Coronary artery (tissue), 2 donors: Measurements from ENCODE around the gene TLK1.

Source experiments
- DNase-seq: peaks from one replicate; pipeline ENCODE4 v3.0.0-alpha.2; 2017; ENCODE audit warnings: low spot score
- H3K27ac ChIP-seq, 2 donors: fragments of 200-600 bp; sonication (generic); one replicate each; pipeline ENCODE4 v1.5.1; 2016 to 2019
- H3K4me3 ChIP-seq: fragments of 200-600 bp; sonication (generic); 2 replicates; pipeline ENCODE4 v1.5.1; 2016; ENCODE audit warnings: mild to moderate bottlenecking, moderate library complexity
- CTCF ChIP-seq: fragments of 200-600 bp; sonication (generic); IDR thresholded peaks from one replicate; pipeline ENCODE4 v1.5.1; 2019; ENCODE audit warnings: antibody characterized with exemption

TLK1 gene

DNA sequence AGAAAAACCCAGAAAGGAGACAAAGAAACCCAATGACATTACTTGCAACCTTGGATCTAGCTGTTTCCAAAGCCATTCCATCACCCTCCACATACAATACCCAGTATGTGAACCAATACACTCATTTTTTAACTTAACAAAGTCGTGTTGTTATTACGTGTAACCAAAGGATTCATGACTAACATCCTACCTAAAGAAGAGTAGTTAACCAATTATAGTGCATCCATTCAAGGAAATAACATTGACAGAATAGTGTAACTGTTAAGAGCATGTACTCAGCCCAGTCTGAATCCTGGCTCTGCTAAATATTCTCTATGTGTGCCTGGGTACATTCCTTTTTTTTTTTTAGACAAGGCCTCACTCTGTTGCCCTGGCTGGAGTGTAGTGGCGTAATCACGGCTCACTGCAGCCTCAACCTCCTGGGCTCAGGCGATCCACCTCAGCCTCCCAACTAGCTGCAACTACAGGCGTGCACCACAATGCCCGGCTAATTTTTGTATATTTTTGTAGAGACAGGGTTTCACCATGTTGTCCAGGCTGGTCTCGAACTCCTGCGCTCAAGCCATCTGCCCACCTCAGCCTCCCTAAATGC, 9.9 kb downstream of the TLK1 start:
- no peak overlapping the region for H3K4me3 ChIP-seq
- TF ChIP-seq CTCF = no peak
- DNase-seq = no peak

DNA sequence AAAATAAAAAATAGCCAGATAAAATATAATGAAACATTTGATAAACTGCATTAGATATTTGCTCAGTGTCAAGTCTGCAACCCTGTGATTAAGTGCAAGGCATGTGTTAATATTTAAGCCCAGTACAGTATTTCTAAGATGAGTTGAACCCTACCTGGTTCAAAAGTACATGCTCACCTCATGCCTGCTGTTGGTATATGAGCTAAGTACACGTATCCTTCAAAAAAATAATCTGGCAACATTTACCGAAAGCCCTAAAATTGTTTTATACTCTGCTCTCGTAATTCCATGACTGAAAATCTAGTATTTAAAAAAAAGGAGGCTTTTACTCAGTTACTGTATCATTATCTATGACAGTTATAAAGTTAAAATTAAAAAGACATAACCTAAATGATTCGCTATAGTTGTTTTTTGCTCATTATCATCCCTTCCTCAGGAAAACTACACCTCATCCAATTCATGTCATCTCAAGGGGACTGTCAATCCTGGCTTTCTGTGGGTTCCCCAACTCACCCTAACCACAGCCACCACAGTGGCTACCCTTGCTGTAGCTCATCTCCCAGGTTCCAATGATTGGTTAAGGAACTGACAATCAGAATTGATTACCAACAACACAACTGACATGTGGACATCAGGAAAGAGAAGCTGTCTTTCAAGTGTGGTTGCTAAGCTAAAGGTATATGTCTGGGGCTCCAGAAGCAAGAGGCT, 10.6 kb downstream of the TLK1 start:
- Histone ChIP-seq H3K27ac (no peak overlapping the region), H3K4me3 (no peak overlapping the region)
- no peak for TF ChIP-seq CTCF
- DNase-seq = no peak

More for the DNA sequence above, 9.9 kb downstream of the TLK1 start:
- no peak overlapping the region for H3K27ac ChIP-seq

DNA sequence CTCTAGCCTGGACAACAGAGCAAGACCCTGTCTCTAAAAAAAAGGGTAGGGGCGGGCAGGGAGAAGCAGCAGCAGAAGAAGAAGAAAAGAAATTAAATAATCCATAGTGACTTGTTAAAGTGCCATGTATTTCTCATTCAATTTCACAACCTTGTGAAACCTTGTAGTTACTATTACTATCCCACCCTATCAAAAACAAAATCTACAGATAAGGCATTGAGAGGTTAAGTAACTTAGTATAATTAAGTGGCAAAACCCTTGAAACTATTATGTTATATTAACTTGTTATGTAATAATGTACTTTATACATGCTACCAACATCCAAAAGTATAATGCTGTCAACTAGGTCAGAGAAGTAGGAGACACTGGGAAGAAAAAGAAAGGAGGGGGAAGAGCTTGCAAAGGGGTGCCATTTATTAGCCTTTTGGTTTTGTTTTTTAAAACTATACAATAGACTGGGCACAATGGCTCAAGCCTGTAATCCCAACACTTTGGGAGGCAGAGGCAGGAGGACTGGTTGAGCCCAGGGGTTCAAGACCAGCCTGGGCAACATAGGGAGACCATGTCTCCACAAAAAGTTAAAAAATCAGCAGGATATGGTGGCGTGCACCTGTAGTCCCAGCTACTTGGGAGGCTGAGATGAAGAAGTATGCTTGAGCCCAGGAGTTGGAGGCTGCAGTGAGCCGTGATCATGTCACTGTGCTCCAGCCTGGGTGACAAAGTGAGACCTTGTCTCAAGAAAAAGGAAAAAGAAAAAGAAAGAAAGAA, 11.3 kb downstream of the TLK1 start:
- Histone ChIP-seq H3K27ac (no peak overlapping the region), H3K4me3 (no peak overlapping the region)
- DNase-seq = no peak
- TF ChIP-seq CTCF = no peak

DNA sequence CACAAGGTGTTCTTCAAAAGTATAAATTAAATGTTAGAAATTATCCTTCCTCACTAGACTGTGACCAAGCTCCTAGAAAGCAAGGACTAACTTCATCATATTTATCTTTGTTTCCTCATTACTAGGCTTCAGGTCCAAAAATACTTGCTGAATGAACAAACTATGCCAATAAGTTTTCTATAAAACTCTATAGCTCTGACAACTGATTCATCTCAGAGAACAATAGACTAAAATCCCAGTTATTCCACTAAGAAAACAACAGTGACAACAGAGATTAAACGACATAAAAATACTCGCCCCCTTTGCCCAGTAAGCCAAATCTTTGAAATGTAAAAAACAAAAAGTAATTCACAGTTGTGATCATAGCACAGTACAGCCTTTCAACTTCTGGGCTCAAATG, 13.6 kb downstream of the TLK1 start:
- DNase-seq = no peak
- Histone ChIP-seq H3K4me3 (no peak overlapping the region), H3K27ac (no peak overlapping the region)
- TF ChIP-seq CTCF = no peak

DNA sequence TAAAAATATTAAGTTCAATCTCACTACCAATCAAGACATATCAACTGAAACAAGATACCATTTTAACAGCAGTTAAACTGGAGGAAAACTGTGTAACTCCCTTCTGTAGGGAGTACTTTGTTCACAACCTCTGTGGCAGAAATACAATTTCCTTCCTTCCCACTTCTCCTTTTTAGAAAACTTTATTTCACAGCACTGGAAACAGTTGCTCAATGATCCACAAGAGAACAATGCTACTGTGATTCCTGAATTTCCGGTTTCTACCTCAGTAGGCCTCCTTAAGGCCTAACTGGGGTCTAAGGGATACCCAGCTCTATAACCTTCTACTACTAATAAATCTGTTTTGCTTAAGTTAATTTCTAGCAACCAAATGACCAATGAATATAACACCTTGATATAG, 14.1 kb downstream of the TLK1 start:
- H3K27ac ChIP-seq = no peak overlapping the region
- no peak for TF ChIP-seq CTCF
- DNase-seq = no peak
- H3K4me3 ChIP-seq = no peak overlapping the region

- no peak for DNase-seq
- no peak overlapping the region for H3K4me3 ChIP-seq
- H3K27ac ChIP-seq = no peak overlapping the region
- no peak for TF ChIP-seq CTCF
Measured at GRCh38 chr2:171146071-171146470, 14.6 kb downstream of the TLK1 start.
